Dermis microvascular lymphatic vessel endothelial cell (primary cell): ENCODE measurements around the gene LRRC45. TPM values are rescaled to one million over a fixed set of nuclear protein-coding genes. Genes with fewer than 3 reads are reported as not detected.

Experiments used
- DNase-seq, 2 donors: peaks; one replicate each; pipeline versions ENCODE4 v3.0.0 to v3.0.0-alpha.2; 2010; ENCODE audit warnings: low read depth in 2 of 2
- total RNA-seq: library from RNA; depleted of rRNA; stranded (reverse); fragments of >200 nt; gene quantifications from 2 replicates; pipeline ENCODE4 v1.2.1, GENCODE V29; 2014

The LRRC45 gene
- total RNA-seq, 1 donor from 2014 or later, result 10.1 TPM

DNA sequence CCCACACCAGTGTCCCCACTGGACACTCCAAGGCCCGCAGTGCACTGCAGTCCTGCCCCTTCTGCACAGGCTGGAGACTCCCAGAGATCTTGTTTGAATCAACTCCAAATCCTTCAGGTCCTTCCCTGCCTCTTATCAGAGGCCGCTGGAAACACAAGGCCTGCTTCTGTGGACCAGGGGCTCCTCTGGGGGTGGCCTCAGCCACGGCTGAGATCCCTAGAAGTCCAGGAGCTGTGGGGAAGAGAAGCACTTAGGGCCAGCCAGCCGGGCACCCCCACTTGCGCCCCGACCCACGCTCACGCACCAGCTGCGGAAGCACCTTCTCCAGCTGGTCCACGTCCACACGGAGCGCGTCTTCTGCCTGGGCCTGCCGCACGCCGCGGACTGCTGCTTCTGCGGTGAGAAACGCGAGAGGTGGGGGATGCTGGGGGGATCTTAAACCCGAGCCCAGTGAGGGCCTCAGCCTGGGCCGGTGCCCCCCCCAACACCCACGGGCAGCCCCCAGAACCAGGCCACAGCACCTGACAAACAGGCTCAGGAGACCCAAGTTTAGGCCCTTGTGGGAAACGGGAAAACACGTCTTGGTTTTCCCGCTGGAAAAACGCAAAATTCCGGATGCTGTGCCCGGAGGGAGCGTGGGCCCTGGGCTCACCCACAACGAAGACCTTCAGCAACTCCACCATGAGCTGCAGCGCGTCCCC, 4.0 kb upstream of the LRRC45 start:
- DNase-seq, result no peak

DNA sequence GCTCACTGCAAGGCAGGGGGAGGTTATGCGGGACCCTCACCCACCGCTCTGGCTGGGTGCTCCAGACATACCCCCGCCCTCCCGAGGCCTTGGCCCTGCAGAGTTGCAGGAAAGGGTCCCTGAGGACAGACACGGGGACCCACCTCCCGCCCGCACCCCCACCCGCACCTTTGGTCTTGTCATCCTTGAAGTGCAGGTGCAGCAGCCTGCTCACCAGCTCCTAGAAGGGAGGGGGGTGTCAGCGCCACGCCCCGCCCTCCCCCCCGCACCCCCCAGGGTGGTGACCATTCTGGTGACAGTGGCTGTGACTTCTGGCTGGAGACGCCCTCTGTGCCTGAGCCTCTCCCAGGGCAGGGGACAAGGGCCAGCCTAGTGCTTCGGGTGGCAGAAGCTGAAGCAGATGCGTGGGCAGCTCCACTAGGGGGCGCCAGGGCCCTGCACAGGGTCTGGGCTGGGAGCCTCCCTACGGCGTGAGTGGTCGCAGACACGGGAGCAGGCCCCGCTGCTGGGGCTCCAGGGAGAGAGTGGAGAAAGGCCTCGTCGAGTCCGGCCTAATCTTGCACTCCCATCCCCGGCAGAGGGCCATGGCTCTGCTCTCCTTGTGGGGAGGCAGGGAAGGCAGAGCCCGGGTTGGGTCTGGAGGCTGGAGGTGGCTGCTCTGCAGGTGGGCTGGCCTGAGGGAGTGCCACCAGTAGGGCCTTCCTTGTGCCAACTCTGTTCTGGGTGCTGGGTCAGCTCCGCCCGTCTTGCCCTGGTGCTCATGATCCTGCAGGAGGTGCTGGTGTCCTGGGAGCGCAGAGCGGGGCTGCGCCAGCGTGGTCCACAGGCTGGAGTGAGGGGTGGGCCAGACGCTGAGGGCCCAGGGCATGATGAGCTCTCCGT, 3.2 kb upstream of the LRRC45 start:
- DNase-seq, result peak in 1 of 2 donors; percentile 60

DNA sequence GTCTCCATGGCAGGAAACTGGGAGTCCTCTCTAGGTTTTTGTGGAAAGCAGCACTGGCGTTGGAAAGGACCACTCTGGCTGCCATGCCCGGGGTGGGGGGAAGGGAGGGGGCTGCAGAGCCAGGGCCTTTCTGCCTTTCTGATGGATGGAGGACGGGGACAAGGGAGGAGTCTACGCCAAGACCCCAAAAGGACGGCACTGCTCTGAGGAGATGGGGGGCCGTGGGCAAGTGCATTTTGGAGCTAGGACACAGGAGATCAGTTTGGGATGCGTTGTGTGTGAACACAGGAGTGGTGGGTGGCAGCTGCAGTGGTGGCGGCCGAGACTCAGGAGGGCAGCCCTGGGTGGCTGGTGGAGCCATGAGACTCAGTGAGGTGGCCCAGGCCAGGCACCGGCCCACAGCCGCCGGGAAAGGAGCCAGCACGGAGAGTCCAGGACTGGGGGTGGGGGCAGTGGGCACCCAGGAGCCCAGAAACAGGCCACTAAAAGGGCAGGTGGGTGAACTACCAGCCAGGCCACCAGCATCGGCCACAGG, 2.5 kb upstream of the LRRC45 start:
- no peak for DNase-seq

DNA sequence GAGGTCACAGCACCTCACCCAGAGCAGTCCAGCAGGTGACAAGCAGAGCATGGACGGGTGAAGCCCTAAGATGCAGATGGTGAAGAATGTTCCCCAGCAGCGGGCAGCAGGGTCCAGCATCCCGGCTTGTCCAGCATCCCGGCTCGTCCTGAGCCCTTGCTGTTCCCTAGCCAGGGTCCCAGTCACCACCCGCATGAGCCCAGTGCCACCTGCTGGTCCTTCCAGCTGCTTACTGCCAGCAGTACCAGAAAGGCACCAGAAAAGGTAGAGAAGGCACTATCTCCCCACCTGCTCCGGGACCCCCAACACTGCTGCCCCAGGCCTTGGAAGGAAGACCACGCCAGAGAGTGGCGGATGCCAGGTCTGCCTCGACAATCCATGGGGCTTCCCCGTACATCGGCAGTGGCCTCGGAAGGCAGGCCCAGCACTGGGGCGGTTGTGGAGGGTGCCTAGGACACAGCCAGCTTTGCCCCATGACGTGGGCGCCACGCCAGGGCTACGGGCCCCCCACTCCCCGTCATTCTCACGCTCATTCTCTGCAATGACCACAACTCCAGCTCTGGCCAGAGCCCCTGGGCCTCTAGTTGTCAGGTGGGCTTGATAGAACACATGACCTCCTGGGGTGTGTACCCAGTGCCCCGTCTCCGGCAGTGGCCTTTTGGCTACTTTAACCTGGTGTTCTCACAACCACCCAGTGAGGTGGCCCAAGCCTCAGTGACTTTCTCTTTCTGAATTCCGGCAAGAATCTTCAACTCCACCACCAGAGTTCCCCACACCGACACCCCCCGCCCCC, 1.8 kb upstream of the LRRC45 start:
- peak; percentile 68 to 78 for DNase-seq

DNA sequence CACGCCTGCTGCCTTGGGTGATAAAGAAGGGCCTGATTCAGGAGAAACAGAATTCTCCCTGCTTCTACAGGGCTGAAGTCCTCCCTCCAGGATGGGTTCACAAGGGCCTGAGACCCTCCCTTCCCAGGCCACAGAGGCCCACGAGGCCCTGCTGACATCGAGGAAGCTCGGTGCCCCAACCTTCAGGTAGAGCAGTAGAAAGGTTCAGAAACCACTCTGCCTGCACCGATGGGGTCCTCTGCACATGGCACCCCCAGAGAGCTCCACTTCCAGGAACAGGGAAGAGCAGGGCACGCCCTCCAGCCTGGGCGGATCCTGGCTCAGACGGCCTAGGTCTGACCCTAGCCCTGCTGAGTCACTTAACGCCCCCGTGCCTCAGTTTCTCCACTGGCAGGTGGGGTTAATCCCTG, 1.2 kb upstream of the LRRC45 start:
- no peak for DNase-seq

DNA sequence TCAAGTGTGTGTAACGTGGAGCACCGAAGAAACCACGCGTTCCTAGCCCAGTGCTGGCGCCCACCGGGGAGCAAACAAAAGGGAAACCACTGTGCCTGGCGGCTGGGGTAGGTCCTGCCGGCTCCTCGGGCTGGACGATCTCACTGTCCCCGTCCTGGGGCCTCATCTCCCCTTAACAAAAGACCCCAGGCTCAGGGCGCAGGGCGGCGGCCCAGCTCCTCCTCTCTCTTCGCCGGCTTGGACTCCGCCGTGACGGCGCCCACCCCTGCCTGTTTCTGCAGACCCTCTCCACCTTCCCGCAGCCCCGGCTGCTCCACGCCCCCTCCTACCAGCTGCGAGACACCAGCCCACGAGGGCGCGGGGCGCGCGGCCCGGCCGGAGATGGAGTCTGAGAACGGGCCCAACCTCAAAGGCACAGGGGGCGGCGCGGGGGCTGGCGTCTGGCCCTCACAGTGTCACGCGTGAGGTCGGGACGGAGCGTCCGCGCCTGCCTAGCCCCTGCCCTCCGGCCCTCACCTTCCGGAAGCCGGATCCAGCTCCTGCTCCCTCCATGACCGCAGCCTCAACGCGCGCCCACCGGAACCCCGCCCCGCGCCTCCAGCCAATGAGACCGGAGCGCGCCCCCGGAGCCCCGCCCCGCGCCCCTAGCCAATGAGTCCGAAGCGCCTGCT, 660 bp upstream of the LRRC45 start, which contains the start of gene CENPX:
TSS of gene CENPX (minus strand) at position 569 of the 671 bp plus-strand sequence. CDS start at position 552, 17 bp downstream.
- peak in 1 of 2 donors; percentile 12 for DNase-seq

DNA sequence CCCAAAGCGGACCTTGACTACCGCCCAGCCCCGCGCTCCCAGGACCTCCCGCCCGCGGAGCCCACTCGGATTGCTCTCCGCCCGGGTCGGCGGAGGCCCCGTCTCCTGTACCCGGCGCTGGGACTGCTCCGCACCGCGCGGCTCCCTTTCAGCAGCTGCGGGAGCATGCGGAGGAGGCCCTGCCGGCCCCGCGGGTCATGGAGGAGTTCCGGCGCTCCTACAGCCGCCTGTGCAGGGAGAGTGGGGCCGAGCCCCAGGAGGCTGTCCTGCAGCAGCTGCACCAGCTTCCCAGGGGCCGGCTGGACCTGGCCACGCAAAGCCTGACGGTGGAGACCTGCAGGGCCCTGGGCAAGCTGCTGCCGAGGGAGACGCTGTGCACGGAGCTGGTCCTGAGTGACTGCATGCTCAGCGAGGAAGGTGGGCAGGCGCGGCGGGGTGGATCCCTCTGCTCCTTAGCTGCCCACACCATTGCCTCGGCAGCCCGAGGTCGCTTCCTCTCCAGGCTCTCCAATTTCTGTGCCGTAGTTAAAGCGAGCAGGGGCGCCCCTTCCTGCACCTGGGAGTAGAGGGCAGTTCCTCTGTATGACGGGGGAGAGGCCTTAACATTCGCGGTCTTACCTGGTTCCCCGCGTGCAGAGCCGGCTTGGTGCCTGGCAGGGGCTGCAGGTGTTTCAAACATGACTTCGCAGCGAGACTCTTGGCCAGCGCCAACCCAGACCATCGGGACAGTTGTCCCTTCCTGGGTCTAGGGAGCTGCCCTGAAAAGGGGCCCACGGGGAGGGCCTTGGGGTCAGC, 539 bp downstream of the LRRC45 start:
- DNase-seq, result no peak

DNA sequence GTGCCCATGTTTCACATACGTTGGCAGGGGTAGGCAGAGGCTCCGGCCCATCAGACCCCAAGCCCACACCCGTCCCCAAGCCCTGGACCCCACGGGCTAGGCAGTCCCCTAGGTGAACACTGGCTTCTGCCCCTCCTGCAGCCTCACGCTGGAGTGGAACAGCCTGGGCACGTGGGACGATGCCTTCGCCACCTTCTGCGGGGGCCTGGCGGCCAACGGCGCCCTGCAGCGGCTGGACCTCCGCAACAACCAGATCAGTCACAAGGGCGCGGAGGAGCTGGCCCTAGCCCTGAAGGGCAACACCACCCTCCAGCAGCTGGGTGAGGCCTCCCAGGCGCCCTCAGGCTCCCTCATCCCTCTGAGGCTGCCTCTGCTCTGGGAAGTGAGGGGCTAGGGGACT, 1.8 kb downstream of the LRRC45 start:
- no peak for DNase-seq

DNA sequence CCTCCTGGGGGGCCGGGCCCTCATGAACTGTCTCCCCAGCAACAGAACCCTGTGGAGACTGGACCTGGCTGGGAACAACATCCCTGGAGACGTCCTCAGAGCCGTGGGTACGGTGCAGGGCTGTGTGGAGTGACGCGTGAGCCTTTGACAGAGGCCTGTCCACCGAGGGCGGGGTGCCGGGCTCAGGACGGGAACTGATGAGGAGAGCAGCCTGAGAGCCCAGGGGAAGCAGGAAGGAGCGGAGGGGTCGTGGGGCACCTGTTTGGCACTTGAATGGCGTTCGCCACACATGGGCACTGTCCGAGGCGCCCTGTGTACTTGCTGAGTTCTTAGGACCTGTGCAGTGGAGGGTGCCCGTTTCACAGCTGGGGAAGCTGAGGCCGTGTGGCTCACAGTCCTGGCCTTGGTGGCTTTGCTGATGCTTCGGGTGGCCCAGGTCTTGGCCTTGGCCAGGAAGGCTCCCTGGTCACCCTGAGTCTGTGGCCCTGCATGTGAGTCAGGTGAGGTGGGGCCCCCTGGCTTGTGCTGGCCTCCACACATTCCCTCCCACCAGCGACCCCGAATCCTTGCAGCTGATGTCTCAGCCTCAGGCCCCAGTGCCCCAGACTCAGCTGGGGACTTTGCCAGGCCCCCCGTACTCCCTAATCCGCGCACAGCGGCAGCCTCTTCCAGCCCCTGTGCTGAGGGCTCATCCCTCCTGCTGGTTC, 2.4 kb downstream of the LRRC45 start:
- DNase-seq, result no peak

DNA sequence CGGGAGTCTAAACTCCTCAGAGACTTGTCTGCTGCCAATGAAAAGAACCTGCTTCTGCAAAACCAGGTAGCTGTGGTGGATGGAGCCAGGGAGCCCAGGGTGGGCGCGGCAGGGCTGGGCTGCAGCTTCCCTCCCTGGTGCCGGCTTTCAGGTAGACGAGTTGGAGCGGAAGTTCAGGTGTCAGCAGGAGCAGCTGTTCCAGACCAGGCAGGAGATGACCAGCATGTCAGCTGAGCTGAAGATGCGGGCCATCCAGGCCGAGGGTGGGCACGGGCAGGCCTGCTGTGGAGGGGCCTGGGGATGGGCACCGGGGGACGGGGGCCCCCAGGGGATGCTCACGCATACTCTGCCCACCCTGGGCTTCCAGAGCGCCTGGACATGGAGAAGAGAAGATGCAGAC, 5.1 kb downstream of the LRRC45 start:
- DNase-seq, result no peak

DNA sequence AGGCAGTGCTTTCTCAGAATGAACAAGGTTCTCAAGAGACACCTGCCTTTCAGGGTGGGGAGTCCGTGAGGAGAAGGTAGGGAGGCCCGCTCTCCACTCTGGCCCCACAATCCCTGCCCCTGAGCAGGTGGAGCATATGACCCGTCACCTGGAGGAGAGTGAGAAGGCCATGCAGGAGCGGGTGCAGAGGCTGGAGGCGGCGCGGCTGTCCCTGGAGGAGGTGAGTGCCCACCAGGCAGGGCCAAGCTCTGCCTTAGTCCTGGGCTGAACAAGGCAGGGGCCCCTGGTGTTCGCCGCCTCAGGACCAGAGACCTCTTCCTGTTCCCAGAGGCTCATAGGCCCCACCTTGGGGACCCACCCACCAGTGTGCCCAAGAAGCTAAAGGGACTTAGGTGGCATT, 5.9 kb downstream of the LRRC45 start:
- DNase-seq, result no peak

DNA sequence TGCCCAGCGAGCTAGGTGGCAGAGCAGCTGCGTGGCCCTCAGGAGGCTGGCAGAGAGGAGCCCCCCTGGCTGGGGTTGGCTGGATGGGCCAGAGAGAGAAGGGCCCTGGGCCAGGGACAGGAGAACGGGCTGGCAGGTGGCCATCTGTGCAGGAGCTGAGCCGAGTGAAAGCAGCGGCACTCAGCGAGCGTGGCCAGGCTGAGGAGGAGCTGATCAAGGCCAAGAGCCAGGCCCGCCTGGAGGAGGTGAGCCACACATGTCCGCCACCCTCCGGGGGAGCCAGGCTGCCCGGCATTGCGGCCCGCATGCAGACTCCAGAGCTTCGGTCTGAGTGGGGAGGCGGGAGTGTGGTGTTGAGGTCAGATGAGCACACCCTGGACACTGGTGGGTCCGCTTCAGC, 6.3 kb downstream of the LRRC45 start:
- DNase-seq, result no peak

DNA sequence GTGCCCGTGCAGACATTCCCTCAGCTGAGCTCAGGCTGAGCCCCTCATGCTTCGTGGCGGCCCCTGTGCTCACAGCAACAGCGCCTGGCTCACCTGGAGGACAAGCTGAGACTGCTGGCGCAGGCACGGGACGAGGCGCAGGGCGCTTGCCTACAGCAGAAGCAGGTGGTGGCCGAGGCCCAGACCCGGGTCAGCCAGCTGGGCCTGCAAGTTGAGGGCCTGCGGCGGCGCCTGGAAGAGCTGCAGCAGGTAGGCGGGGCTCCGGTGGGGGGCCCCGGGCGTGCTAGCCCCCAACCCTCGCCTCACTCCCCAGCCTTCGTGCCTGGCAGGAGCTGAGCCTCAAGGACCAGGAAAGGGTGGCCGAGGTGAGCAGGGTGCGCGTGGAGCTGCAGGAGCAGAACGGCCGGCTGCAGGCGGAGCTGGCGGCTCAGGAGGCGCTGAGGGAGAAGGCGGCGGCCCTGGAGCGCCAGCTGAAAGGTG, 6.9 kb downstream of the LRRC45 start:
- DNase-seq, result no peak

DNA sequence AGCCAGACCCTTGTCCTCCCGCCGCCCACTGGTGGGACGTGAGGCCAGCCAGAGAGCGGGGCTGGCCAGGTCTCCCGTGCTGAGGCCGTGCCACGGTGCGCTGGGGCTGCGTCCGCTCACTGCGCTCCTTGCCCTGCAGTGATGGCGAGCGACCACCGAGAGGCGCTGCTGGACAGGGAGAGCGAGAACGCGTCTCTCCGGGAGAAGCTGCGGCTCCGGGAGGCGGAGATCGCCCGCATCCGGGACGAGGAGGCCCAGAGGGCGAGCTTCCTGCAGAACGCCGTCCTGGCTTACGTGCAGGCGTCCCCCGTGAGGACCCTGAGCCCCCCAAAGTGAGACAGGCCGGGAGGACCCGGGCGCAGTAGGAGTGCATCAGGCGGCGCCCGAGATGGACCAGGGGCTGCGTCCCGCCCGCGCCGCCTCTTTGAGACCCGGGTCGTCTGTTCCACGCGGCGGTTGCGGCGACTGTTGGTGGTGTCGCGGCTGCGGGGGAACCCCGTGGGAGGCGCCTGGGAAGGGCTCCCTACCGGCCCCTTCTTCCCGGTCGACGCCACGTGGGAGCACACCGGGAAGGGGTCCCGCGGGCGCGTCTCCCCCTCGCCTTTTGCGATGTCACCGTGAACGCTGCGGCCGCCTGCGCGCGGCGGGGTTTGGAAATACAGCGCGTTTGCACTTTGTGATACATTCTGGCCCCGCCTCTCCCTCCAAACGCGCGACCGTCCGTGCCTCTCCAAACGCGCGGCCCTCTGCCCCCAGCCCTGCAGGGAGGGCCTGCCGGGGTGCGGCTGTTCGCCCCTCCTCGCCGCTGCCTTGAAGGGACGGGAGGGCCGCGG, 7.6 kb downstream of the LRRC45 start:
- DNase-seq, result peak; percentile 66 to 87

DNA sequence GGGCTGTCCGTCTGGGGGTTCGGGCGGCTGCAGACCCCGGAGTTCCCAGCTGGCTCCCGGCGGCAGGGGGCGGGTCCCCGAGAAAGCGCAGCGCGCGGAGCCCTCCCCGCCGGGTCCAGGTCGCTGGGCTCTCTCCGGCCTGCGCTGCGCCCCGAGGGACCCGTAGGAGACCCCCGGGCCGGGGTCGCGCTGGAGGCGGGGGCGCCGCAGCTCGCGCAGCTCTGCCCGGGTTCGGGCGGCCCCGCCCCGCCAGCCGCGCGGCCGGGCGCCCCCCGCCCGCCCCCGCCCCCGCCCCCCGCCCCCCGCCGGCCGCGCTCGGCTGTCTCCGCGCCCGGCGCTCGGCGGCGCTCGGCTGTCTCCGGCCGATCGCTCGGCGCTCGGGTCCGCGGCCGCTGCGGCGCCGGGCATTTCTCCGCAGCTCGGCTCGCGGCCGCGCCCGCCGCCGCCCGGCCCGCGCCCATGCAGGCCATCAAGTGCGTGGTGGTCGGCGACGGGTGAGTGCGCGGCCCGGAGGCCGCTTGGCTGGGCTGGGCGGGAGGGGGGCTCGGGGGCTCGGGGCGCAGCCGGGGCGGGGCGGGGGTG, 8.3 kb downstream of the LRRC45 start, which contains the start of gene RAC3:
TSS of gene RAC3 (plus strand) at position 376 of the 582 bp plus-strand sequence. CDS start at position 460, 84 bp downstream.
- DNase-seq, result peak in 1 of 2 donors; percentile 56

DNA sequence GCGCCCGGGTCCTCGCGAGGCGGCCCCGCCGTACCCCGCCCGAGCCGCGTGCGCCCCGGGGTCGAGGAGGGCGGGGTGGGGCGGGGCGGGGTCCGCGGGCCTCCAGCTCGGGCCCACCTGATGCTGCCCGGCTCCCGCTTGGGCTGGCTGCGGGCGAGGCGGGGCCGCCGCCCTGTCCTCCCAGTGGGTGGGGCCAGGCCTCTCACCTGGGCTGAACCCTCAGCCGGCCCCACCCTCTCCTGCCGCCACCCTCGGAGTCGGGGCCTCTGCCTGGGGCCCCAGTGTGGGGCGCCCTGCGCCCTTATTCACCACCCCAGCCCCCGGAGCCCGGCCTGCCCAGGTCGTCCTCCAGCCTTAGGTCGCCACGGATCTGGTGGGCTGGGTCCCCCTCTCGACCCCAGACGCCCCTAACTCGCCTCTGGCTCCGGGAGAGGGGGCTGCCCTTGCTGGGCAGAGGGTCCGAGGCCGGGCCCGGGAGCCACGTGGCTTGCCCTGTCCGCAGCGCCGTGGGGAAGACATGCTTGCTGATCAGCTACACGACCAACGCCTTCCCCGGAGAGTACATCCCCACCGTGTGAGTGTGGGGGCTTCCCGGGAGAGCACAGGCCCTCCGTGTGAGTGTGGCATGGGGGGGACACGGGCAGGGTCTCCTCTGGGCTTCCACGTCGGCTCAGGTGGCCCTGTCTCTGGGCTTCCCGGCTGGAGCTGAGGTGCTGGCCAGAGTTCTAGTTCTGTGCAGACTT, 9.0 kb downstream of the LRRC45 start:
- no peak for DNase-seq

DNA sequence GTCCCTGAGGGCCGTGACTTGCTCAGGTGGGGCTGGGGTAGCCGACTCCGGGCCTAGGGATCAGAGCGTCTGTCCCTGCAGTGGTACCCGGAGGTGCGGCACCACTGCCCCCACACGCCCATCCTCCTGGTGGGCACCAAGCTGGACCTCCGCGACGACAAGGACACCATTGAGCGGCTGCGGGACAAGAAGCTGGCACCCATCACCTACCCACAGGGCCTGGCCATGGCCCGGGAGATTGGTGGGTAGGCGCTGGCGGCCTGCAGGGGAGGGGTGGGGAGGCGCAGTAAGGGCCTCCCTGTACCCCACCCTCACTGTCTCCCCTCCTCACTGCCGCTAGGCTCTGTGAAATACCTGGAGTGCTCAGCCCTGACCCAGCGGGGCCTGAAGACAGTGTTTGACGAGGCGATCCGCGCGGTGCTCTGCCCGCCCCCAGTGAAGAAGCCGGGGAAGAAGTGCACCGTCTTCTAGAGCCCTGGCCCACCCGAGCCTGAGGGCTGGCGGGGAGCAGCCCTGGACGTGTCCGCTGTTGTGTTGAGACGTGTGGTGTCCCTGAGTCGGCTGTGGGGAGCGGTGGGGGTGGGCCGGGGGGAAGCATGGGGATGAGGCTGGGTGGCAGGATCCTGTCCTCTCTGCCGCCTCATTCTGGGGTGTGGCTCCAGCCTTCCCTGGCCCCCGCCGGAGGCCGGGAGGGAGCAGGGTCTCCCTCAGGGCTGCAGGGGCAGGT, 10.4 kb downstream of the LRRC45 start:
- DNase-seq, result no peak
